Measurements from ENCODE around the gene PDE6A. TPM values are rescaled to one million over a fixed set of nuclear protein-coding genes. Genes with fewer than 3 reads are reported as not detected.

PDE6A gene
- polyA plus RNA-seq, 1 donor, result 1.0 TPM

- Histone ChIP-seq H3K36me3 (ENCODE audit: control insufficient read depth, insufficient read depth, low read length) (no peaks in the 10 kb centered on the region), H3K9me3 (ENCODE audit: control insufficient read depth, low read depth, low read length) (no peaks in the 10 kb centered on the region), H3K4me3 (ENCODE audit: low read length) (no peak overlapping the region), H3K27ac (ENCODE audit: low read length) (peak overlapping the region; percentile 60), H3K27me3 (ENCODE audit: control insufficient read depth, insufficient read depth, low read length) (no peaks in the 10 kb centered on the region), H3K4me1 (ENCODE audit: control insufficient read depth, insufficient read depth, low read length) (peaks cover 24% of the 10 kb centered on the region)
- peak; percentile 71 to 79 for DNase-seq
- 80% methylated on average over 1 of the region's 7 CpGs for WGBS (ENCODE audit: insufficient coverage, low lambda C conversion rate)
Observed at GRCh38 chr5:149913436-149914419, 30.9 kb downstream of the PDE6A start.

GRCh38 chr5:149912226-149912871, 32.2 kb downstream of the PDE6A start:
- Histone ChIP-seq H3K36me3 (ENCODE audit: control insufficient read depth, insufficient read depth, low read length) (no peaks in the 10 kb centered on the region), H3K9me3 (ENCODE audit: control insufficient read depth, low read depth, low read length) (no peaks in the 10 kb centered on the region), H3K4me1 (ENCODE audit: control insufficient read depth, insufficient read depth, low read length) (peaks cover 24% of the 10 kb centered on the region), H3K27ac (ENCODE audit: low read length) (peak overlapping the region; percentile 60), H3K4me3 (ENCODE audit: low read length) (no peak overlapping the region), H3K27me3 (ENCODE audit: control insufficient read depth, insufficient read depth, low read length) (no peaks in the 10 kb centered on the region)
- 75% methylated on average over 1 of the region's 3 CpGs for WGBS (ENCODE audit: insufficient coverage, low lambda C conversion rate)
- DNase-seq, result peak in 1 of 2 donors; percentile 9

GRCh38 chr5:149911031-149911430, 33.6 kb downstream of the PDE6A start:
- no peak overlapping the region for H3K27ac ChIP-seq (ENCODE audit: low read length)
- no peaks in the 10 kb centered on the region for H3K36me3 ChIP-seq (ENCODE audit: control insufficient read depth, insufficient read depth, low read length)
- no peaks in the 10 kb centered on the region for H3K27me3 ChIP-seq (ENCODE audit: control insufficient read depth, insufficient read depth, low read length)
- WGBS (ENCODE audit: insufficient coverage, low lambda C conversion rate), result no CpG with 5 or more reads among the region's 1 CpG
- H3K4me1 ChIP-seq (ENCODE audit: control insufficient read depth, insufficient read depth, low read length), result peaks cover 24% of the 10 kb centered on the region
- H3K4me3 ChIP-seq (ENCODE audit: low read length), result no peak overlapping the region
- H3K9me3 ChIP-seq (ENCODE audit: control insufficient read depth, low read depth, low read length), result no peaks in the 10 kb centered on the region
- DNase-seq, result no peak

GRCh38 chr5:149907828-149908227, 36.8 kb downstream of the PDE6A start:
- WGBS (ENCODE audit: insufficient coverage, low lambda C conversion rate), result 90% methylated on average over 2 of the region's 3 CpGs
- H3K27me3 ChIP-seq (ENCODE audit: control insufficient read depth, insufficient read depth, low read length), result no peaks in the 10 kb centered on the region
- H3K27ac ChIP-seq (ENCODE audit: low read length), result no peak overlapping the region
- peaks cover 24% of the 10 kb centered on the region for H3K4me1 ChIP-seq (ENCODE audit: control insufficient read depth, insufficient read depth, low read length)
- DNase-seq, result no peak
- H3K36me3 ChIP-seq (ENCODE audit: control insufficient read depth, insufficient read depth, low read length), result no peaks in the 10 kb centered on the region
- H3K4me3 ChIP-seq (ENCODE audit: low read length), result no peak overlapping the region
- no peaks in the 10 kb centered on the region for H3K9me3 ChIP-seq (ENCODE audit: control insufficient read depth, low read depth, low read length)

GRCh38 chr5:149904977-149905376, 39.6 kb downstream of the PDE6A start:
- Histone ChIP-seq H3K27me3 (ENCODE audit: control insufficient read depth, insufficient read depth, low read length) (no peaks in the 10 kb centered on the region), H3K9me3 (ENCODE audit: control insufficient read depth, low read depth, low read length) (no peaks in the 10 kb centered on the region), H3K36me3 (ENCODE audit: control insufficient read depth, insufficient read depth, low read length) (no peaks in the 10 kb centered on the region), H3K4me3 (ENCODE audit: low read length) (no peak overlapping the region), H3K4me1 (ENCODE audit: control insufficient read depth, insufficient read depth, low read length) (peaks cover 22% of the 10 kb centered on the region), H3K27ac (ENCODE audit: low read length) (peak overlapping the region; percentile 14)
- peak in 1 of 2 donors; percentile 36 for DNase-seq

GRCh38 chr5:149904293-149904886, 40.2 kb downstream of the PDE6A start:
- H3K4me1 ChIP-seq (ENCODE audit: control insufficient read depth, insufficient read depth, low read length), result peaks cover 22% of the 10 kb centered on the region
- H3K27me3 ChIP-seq (ENCODE audit: control insufficient read depth, insufficient read depth, low read length), result no peaks in the 10 kb centered on the region
- no peaks in the 10 kb centered on the region for H3K9me3 ChIP-seq (ENCODE audit: control insufficient read depth, low read depth, low read length)
- WGBS (ENCODE audit: insufficient coverage, low lambda C conversion rate), result no CpG with 5 or more reads among the region's 4 CpGs
- H3K4me3 ChIP-seq (ENCODE audit: low read length), result no peak overlapping the region
- H3K36me3 ChIP-seq (ENCODE audit: control insufficient read depth, insufficient read depth, low read length), result no peaks in the 10 kb centered on the region
- DNase-seq, result peak in 1 of 2 donors; percentile 39
- peak overlapping the region; percentile 14 for H3K27ac ChIP-seq (ENCODE audit: low read length)

- Histone ChIP-seq H3K4me1 (ENCODE audit: control insufficient read depth, insufficient read depth, low read length) (peaks cover 22% of the 10 kb centered on the region), H3K27ac (ENCODE audit: low read length) (no peak overlapping the region), H3K36me3 (ENCODE audit: control insufficient read depth, insufficient read depth, low read length) (no peaks in the 10 kb centered on the region), H3K27me3 (ENCODE audit: control insufficient read depth, insufficient read depth, low read length) (no peaks in the 10 kb centered on the region), H3K9me3 (ENCODE audit: control insufficient read depth, low read depth, low read length) (no peaks in the 10 kb centered on the region), H3K4me3 (ENCODE audit: low read length) (no peak overlapping the region)
- WGBS (ENCODE audit: insufficient coverage, low lambda C conversion rate), result no CpG with 5 or more reads among the region's 2 CpGs
- no peak for DNase-seq
Observed at GRCh38 chr5:149903404-149903803, 41.2 kb downstream of the PDE6A start.

- WGBS (ENCODE audit: insufficient coverage, low lambda C conversion rate), result no CpG with 5 or more reads among the region's 4 CpGs
- Histone ChIP-seq H3K9me3 (ENCODE audit: control insufficient read depth, low read depth, low read length) (no peaks in the 10 kb centered on the region), H3K27ac (ENCODE audit: low read length) (peak overlapping the region; percentile 7)
Observed at GRCh38 chr5:149902177-149902576, 42.4 kb downstream of the PDE6A start.

GRCh38 chr5:149901511-149901910, 43.1 kb downstream of the PDE6A start:
- Histone ChIP-seq H3K4me1 (ENCODE audit: control insufficient read depth, insufficient read depth, low read length) (peaks cover 22% of the 10 kb centered on the region), H3K9me3 (ENCODE audit: control insufficient read depth, low read depth, low read length) (no peaks in the 10 kb centered on the region), H3K4me3 (ENCODE audit: low read length) (no peak overlapping the region), H3K36me3 (ENCODE audit: control insufficient read depth, insufficient read depth, low read length) (no peaks in the 10 kb centered on the region), H3K27me3 (ENCODE audit: control insufficient read depth, insufficient read depth, low read length) (no peaks in the 10 kb centered on the region), H3K27ac (ENCODE audit: low read length) (peak overlapping the region; percentile 7)
- 77% methylated on average over 2 of the region's 2 CpGs for WGBS (ENCODE audit: insufficient coverage, low lambda C conversion rate)
- no peak for DNase-seq

More at GRCh38 chr5:149902177-149902576, 42.4 kb downstream of the PDE6A start:
- Histone ChIP-seq H3K4me3 (ENCODE audit: low read length) (no peak overlapping the region), H3K4me1 (ENCODE audit: control insufficient read depth, insufficient read depth, low read length) (peaks cover 22% of the 10 kb centered on the region), H3K27me3 (ENCODE audit: control insufficient read depth, insufficient read depth, low read length) (no peaks in the 10 kb centered on the region), H3K36me3 (ENCODE audit: control insufficient read depth, insufficient read depth, low read length) (no peaks in the 10 kb centered on the region)
- DNase-seq, result no peak

GRCh38 chr5:149900390-149900789, 44.2 kb downstream of the PDE6A start:
- Histone ChIP-seq H3K36me3 (ENCODE audit: control insufficient read depth, insufficient read depth, low read length) (no peaks in the 10 kb centered on the region), H3K4me3 (ENCODE audit: low read length) (no peak overlapping the region), H3K27ac (ENCODE audit: low read length) (no peak overlapping the region), H3K4me1 (ENCODE audit: control insufficient read depth, insufficient read depth, low read length) (peaks cover 20% of the 10 kb centered on the region), H3K9me3 (ENCODE audit: control insufficient read depth, low read depth, low read length) (no peaks in the 10 kb centered on the region), H3K27me3 (ENCODE audit: control insufficient read depth, insufficient read depth, low read length) (no peaks in the 10 kb centered on the region)
- DNase-seq, result no peak
- WGBS (ENCODE audit: insufficient coverage, low lambda C conversion rate), result no CpG with 5 or more reads among the region's 2 CpGs

Data from large intestine (tissue), 3 donors.